ENCODE measurements around the gene ANXA6.

Gene ANXA6

GRCh38 chr5:151183456-151184245, 26.1 kb upstream of the ANXA6 start:
- Histone ChIP-seq H3K4me1 (ENCODE audit: control insufficient read depth, insufficient read depth, low read length) (no peaks in the 10 kb centered on the region), H3K36me3 (ENCODE audit: control insufficient read depth in 2 of 2, insufficient read depth in 1 of 2, low read length in 2 of 2) (peaks cover 0 to 8% of the 10 kb centered on the region in 2 experiments; a peak in 1 of 3 replicates), H3K27ac (ENCODE audit: extremely low read depth, low read depth, low read length) (no peak overlapping the region), H3K4me3 (ENCODE audit: low read depth, low read length) (no peak overlapping the region), H3K9me3 (ENCODE audit: control insufficient read depth, insufficient read depth, low read depth, low read length) (no peaks in the 10 kb centered on the region)
- no peak for TF ChIP-seq ZNF366 (tag by site-specific recombination; conservative IDR thresholded peaks at IDR 0.05)
- 0 out of 2 replicates have a peak, but pooled peaks have one; percentile 35 for TF ChIP-seq PRDM6 (tag by site-specific recombination; IDR thresholded peaks at IDR 0.05)
- TF ChIP-seq ZNF701 (tag by site-specific recombination; IDR thresholded peaks at IDR 0.05), result no peak
- no peak for TF ChIP-seq REPIN1 (tag by site-specific recombination; IDR thresholded peaks at IDR 0.05; ENCODE audit: low read depth)
- TF ChIP-seq ZNF776 (tag by site-specific recombination; IDR thresholded peaks at IDR 0.05; ENCODE audit: borderline replicate concordance), result no peak
- no peak for TF ChIP-seq ZNF335 (tag by site-specific recombination; conservative IDR thresholded peaks at IDR 0.05)
- no peak for TF ChIP-seq ZNF10 (tag by site-specific recombination; IDR thresholded peaks at IDR 0.05)
- no peak for TF ChIP-seq ZNF785 (tag by site-specific recombination; IDR thresholded peaks at IDR 0.05)
- peak; percentile 76 for TF ChIP-seq GFI1B (tag by site-specific recombination; IDR thresholded peaks at IDR 0.05)
- 0 out of 2 replicates have a peak, but pooled peaks have one; percentile 23 for TF ChIP-seq ZEB2 (tag by site-specific recombination; IDR thresholded peaks at IDR 0.05)
- TF ChIP-seq ZNF239 (tag by site-specific recombination; IDR thresholded peaks at IDR 0.05), result no peak
- no peak for TF ChIP-seq AEBP2 (tag by site-specific recombination; IDR thresholded peaks at IDR 0.05; ENCODE audit: borderline replicate concordance)
- no peak for TF ChIP-seq ZBTB7A (tag by site-specific recombination; IDR thresholded peaks at IDR 0.05; ENCODE audit: low read depth)
- TF ChIP-seq WT1 (tag by site-specific recombination; IDR thresholded peaks at IDR 0.05), result peak; percentile 85
- TF ChIP-seq OVOL3 (tag by site-specific recombination; IDR thresholded peaks at IDR 0.05), result no peak
- no peak for TF ChIP-seq PRDM4 (tag by site-specific recombination; IDR thresholded peaks at IDR 0.05)
- TF ChIP-seq ZNF747 (tag by site-specific recombination; IDR thresholded peaks at IDR 0.05), result no peak
- no peak for TF ChIP-seq ZNF677 (tag by site-specific recombination; IDR thresholded peaks at IDR 0.05)
- TF ChIP-seq, protein P1, sequence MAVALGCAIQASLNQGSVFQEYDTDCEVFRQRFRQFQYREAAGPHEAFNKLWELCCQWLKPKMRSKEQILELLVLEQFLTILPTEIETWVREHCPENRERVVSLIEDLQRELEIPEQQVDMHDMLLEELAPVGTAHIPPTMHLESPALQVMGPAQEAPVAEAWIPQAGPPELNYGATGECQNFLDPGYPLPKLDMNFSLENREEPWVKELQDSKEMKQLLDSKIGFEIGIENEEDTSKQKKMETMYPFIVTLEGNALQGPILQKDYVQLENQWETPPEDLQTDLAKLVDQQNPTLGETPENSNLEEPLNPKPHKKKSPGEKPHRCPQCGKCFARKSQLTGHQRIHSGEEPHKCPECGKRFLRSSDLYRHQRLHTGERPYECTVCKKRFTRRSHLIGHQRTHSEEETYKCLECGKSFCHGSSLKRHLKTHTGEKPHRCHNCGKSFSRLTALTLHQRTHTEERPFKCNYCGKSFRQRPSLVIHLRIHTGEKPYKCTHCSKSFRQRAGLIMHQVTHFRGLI (tag by site-specific recombination; IDR thresholded peaks at IDR 0.05), result no peak
- TF ChIP-seq ZNF660 (tag by site-specific recombination; IDR thresholded peaks at IDR 0.05), result no peak
- POLR2A ChIA-PET, result no interaction called here
- CTCF ChIA-PET, result interaction anchor here (1.0 to 1.2 kb wide), 3 partner anchors 18 to 132 kb away, joined by 3 to 4 read pairs (median 4); no protein-coding TSS in a partner anchor

Data from HEK293 (cell line).